Pulmonary artery endothelial cell (primary cell): ENCODE results near the gene SNX22. TPM values are rescaled to one million over a fixed set of nuclear protein-coding genes. Genes with fewer than 3 reads are reported as not detected.

Experiments used
- DNase-seq: peaks from one replicate; pipeline ENCODE4 v3.0.0-alpha.2; 2011; ENCODE audit warnings: low read depth, low spot score
- total RNA-seq: library from RNA; depleted of rRNA; stranded (reverse); fragments of >200 nt; gene quantifications from 2 replicates; pipeline ENCODE4 v1.2.3, GENCODE V29; 2014

Gene SNX22
- total RNA-seq, 1 donor from 2014 or later: 1.3 TPM

- no peak for DNase-seq
Observed at GRCh38 chr15:64133623-64134344, 17.7 kb upstream of the SNX22 start.

GRCh38 chr15:64134345-64134829 lies 17.1 kb upstream of the SNX22 start:
- DNase-seq: no peak

GRCh38 chr15:64136347-64136746 lies 15.2 kb upstream of the SNX22 start:
- no peak for DNase-seq

GRCh38 chr15:64137226-64137833 lies 14.2 kb upstream of the SNX22 start:
- DNase-seq: no peak

GRCh38 chr15:64138331-64138941 lies 13.1 kb upstream of the SNX22 start:
- no peak for DNase-seq

- no peak for DNase-seq
Observed at GRCh38 chr15:64141798-64142512, 9.6 kb upstream of the SNX22 start.

- no peak for DNase-seq
Observed at GRCh38 chr15:64143276-64143675, 8.3 kb upstream of the SNX22 start.

GRCh38 chr15:64144192-64144564 lies 7.4 kb upstream of the SNX22 start:
- no peak for DNase-seq

GRCh38 chr15:64144565-64145281 lies 6.8 kb upstream of the SNX22 start:
- DNase-seq: no peak

GRCh38 chr15:64146041-64146440 lies 5.5 kb upstream of the SNX22 start:
- no peak for DNase-seq

GRCh38 chr15:64146520-64146884 lies 5.0 kb upstream of the SNX22 start:
- DNase-seq: no peak

- DNase-seq: no peak
Observed at GRCh38 chr15:64146885-64147681, 4.4 kb upstream of the SNX22 start.

- no peak for DNase-seq
Observed at GRCh38 chr15:64148168-64148567, 3.4 kb upstream of the SNX22 start.

GRCh38 chr15:64148581-64148980 lies 3.0 kb upstream of the SNX22 start:
- DNase-seq: no peak

GRCh38 chr15:64149424-64149823 lies 2.1 kb upstream of the SNX22 start:
- no peak for DNase-seq

- no peak for DNase-seq
Observed at GRCh38 chr15:64149893-64150578, 1.5 kb upstream of the SNX22 start.

GRCh38 chr15:64152507-64153387 lies 1.2 kb downstream of the SNX22 start:
- DNase-seq: no peak

- DNase-seq: peak; percentile 56
Observed at GRCh38 chr15:64153480-64154367, 2.2 kb downstream of the SNX22 start.
